GM18520 (cell line): Measurements from ENCODE around the gene ABCA1.
"Not testable (repeated sequence)": the region's sequence is repeated elsewhere in the genome, so short reads cannot be mapped to it uniquely, and the experiment has no call there.

Experiments
- ATAC-seq: cut with Tn5 transposase; IDR thresholded peaks from one replicate; pipeline ENCODE4 v1.9.1; 2021; ENCODE audit not compliant: unreplicated experiment

ABCA1 gene

GRCh38 chr9:104772714-104773510 lies 155.0 kb downstream of the ABCA1 start:
- no peak for ATAC-seq

DNA sequence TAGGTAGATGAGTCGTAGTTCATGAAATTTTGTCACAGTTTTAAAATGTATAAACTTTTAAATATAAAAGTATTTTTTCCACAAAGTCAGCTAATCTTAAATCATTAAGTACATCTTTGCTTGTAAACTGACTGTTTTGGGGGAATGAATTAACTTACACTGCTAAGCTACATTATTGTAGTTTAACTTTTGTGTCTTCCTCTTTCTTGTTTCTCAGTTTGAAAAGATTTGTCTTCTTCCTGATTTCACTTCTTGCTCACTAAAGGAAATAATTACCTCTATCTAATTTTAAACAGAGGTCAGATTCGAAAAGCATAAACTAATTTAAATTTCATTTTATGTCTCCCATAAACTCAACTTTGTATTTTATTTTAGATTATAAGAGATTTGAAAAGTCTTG lies 158.3 kb downstream of the ABCA1 start:
- no peak for ATAC-seq

GRCh38 chr9:104769029-104769428 lies 158.9 kb downstream of the ABCA1 start:
- ATAC-seq, result not testable (repeated sequence)

- no peak for ATAC-seq
Observed at GRCh38 chr9:104767507-104767906, 160.4 kb downstream of the ABCA1 start.

GRCh38 chr9:104766025-104766424 lies 161.9 kb downstream of the ABCA1 start:
- ATAC-seq, result no peak

- peak; percentile 63 for ATAC-seq
Observed at GRCh38 chr9:104765138-104765537, 162.8 kb downstream of the ABCA1 start.

DNA sequence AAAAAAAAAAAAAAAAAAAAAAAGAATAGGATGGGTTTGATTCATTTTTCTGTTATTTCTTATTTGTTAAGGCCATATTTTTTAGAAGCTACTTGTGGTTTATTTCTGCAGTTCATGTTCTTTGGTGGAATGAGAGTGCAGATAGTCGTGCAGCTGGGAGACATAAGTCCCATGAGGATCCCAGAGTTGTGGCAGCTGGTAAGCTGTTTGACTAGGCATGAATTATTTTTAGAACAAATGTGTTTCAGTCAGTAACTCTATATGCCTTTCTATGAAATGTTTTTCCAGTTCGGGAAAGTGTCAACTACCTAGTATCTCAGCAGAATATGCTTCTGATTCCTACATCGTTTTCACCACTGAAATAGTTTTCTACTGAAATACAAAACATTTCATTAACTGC lies 169.0 kb downstream of the ABCA1 start:
- no peak for ATAC-seq

DNA sequence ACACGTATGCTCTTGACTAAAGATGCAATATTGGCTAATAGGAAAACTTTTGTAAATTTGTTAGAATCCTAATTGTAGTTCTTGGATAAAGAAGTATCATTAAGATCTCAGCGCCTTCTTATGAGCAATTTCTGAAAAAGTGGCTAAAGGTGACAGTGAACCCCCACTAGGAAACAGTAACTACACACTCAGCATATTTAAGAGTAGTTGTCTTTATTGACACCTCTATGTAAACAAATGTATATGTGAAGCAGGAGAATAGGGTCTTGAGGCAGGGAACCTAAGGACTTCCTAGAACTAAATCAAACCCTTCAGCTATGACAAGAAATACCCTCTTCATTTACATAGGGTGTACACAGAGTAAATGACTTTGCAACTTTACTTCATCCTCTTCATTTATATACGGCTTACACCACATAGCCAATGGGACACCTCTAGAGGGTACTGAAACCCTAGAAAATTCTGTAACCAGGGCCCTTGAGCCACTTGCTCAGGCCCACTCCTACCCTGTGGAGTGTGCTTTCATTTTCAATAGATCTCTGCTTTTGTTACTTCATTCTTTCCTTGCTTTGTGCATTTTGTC lies 177.7 kb downstream of the ABCA1 start:
- peak; percentile 19 for ATAC-seq

DNA sequence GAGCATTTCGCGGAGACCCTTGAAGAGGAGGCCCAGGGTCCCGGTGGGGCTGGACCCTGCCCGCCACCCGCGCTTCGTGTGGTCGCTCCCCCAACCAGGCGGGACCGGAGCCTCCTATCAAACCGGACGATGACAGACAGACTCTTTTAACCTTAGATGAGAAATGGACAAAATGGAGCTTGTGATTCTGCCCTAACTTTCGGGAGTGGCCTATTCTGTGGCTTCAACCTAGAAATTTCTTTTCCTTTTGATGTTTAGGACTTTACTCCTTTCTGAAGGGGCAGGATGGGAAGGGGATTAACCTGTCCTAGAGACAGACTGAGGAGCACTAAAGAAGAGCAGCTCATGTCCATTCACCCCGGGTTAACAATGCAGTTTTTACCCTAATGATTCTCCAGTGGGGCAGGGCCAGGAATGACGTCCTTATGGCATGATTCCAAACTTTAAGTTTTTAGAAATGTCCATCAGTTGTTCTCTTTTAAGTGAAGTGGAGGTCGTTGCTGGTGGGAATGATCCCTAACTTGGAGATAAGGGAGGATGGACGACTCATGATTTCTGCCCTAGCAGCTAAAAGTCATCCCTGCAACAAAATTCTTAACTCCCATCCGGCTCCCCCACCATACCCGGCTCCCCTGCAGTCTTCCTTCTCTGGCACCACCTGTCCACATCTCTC lies 179.5 kb downstream of the ABCA1 start:
- ATAC-seq, result no peak

DNA sequence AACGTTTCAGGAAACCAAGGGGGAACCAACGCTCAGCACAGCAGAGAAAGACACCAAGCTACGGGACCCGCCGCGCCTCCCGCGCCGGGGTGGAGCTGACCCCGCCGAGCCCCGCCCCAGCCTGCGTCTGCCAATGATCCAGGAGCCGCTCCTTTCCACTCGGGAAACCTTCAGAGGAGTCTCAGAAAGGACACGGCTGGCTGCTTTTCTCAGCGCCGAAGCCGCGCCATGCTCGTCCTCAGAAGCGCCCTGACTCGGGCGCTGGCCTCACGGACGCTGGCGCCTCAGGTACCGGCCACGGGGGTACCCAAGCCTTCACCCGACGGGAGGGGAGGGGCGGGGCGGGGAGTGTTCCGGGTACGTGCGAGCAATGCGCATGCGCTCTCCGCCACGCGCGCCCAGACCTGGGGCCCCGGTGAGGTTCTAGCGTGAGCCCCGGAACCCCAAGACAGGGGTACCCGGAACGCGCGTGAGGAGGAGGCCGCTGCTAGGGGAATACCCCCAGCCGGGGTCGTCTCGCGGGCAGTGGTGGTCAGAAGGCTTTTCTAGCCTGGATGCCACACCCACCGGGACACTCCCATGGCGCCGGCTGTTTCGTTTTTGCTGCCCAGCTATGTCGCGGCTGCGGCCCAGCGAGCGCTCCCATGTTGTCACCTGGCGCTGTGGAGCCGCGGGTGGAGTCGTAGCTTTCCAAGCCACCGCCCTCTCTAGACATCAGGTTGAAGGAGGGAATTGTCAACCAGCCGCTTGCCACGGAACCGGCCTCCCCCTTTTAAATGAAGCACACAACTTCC lies 180.2 kb downstream of the ABCA1 start, which contains the start of gene NIPSNAP3A:
Gene NIPSNAP3A (plus strand): TSS at position 119 of the 794 bp plus-strand sequence. CDS start 110 bp downstream, at position 229.
- ATAC-seq, result peak; percentile 70

- ATAC-seq, result no peak
Observed at GRCh38 chr9:104747245-104747564, 180.8 kb downstream of the ABCA1 start.

GRCh38 chr9:104746798-104747197 lies 181.2 kb downstream of the ABCA1 start:
- ATAC-seq, result no peak

DNA sequence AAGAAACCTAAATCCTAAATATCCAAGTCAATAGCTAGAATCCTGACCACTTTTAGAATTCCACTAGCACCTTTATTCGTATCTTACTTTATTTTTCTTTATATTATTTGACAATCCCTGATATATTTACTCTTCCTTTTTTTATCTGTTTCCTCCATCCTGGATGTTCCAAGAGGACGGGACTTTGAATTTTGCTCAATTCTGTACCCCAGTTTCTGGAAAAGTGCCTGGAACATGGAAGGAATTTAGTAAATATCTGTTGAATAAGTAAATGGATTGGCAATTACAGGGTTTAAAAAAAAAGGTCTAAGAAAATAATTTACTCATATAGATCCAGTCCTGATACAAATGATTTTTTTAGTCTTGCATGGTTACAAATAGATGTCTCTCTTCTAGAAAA lies 181.7 kb downstream of the ABCA1 start:
- no peak for ATAC-seq

GRCh38 chr9:104745852-104746251 lies 182.1 kb downstream of the ABCA1 start:
- no peak for ATAC-seq

- peak; percentile 45 for ATAC-seq
Observed at GRCh38 chr9:104743376-104743985, 184.5 kb downstream of the ABCA1 start.

- ATAC-seq, result no peak
Observed at GRCh38 chr9:104740621-104741020, 187.3 kb downstream of the ABCA1 start.

- ATAC-seq, result no peak
Observed at GRCh38 chr9:104738452-104738851, 189.5 kb downstream of the ABCA1 start.
